Stomach (tissue), 4 donors: ENCODE data around the gene TTC34.

Source experiments
- CTCF ChIP-seq, 7 experiments: fragments of 450-650 bp in 4 of 7; fragments of 200-600 bp in 3 of 7; sonication (generic) in 3 of 7; IDR thresholded peaks; one replicate each; pipeline ENCODE4 v1.5.1; 2016 to 2019; ENCODE audit warnings: antibody characterized with exemption in 7 of 7, control low read depth in 2 of 7, mild to moderate bottlenecking in 1 of 7
- EP300 ChIP-seq: sonication (generic); formaldehyde crosslinking; IDR thresholded peaks from one replicate; pipeline ENCODE4 v1.6.1; 2017; ENCODE audit warnings: antibody characterized with exemption
- POLR2A ChIP-seq, 4 donors: fragments of 450-650 bp; IDR thresholded peaks; one replicate each; pipeline ENCODE4 v1.6.1; 2016; ENCODE audit warnings: antibody characterized with exemption in 4 of 4, control low read depth in 2 of 4, mild to moderate bottlenecking in 1 of 4, moderate library complexity in 1 of 4
- POLR2AphosphoS5 ChIP-seq, 3 donors: sonication (generic); formaldehyde crosslinking; IDR thresholded peaks; one replicate each; pipeline ENCODE4 v1.6.1; 2016; ENCODE audit warnings: antibody characterized with exemption in 3 of 3

- TF ChIP-seq POLR2AphosphoS5 (IDR thresholded peaks at IDR 0.05): no peak
- no peak for TF ChIP-seq CTCF (IDR thresholded peaks at IDR 0.05)
- TF ChIP-seq POLR2A (IDR thresholded peaks at IDR 0.05): no peak
- TF ChIP-seq EP300: no peak
These were observed 32.1 kb upstream of the TTC34 start for GRCh38 chr1:2833454-2834145.
